Prostate gland (tissue), 2 donors: Measurements from ENCODE around the gene KCNMB1. TPM values are rescaled to one million over a fixed set of nuclear protein-coding genes. Genes with fewer than 3 reads are reported as not detected.

Experiments
- DNase-seq: peaks from one replicate; pipeline ENCODE4 v3.0.0-alpha.2; 2019; ENCODE audit warnings: low spot score
- H3K27ac ChIP-seq, 2 donors: fragments of 200-600 bp; sonication (generic); 2 replicates each; pipeline ENCODE4 v1.5.1; 2017 to 2019
- H3K27me3 ChIP-seq: fragments of 200-600 bp; sonication (generic); replicated peaks from 2 replicates; pipeline ENCODE4 v1.5.1; 2019; ENCODE audit not compliant: insufficient read depth
- H3K36me3 ChIP-seq, 2 donors: fragments of 200-600 bp; sonication (generic); 1 replicate in 1 of 2; 2 replicates in 1 of 2; pipeline versions ENCODE4 v1.5.1 to v1.8.1; 2017 to 2019
- H3K4me1 ChIP-seq: fragments of 200-600 bp; sonication (generic); replicated peaks from 2 replicates; pipeline ENCODE4 v1.5.1; 2019
- H3K4me3 ChIP-seq, 2 donors: fragments of 200-600 bp; sonication (generic); 2 replicates each; pipeline ENCODE4 v1.5.1; 2017 to 2019
- H3K9me3 ChIP-seq: fragments of 200-600 bp; sonication (generic); 2 replicates; pipeline ENCODE4 v1.5.1; 2017
- POLR2A ChIP-seq: fragments of 450-650 bp; IDR thresholded peaks from one replicate; pipeline ENCODE4 v1.6.1; 2016; ENCODE audit warnings: antibody characterized with exemption, mild to moderate bottlenecking
- POLR2AphosphoS5 ChIP-seq: sonication (generic); formaldehyde crosslinking; IDR thresholded peaks from one replicate; pipeline ENCODE4 v1.6.1; 2017; ENCODE audit warnings: antibody characterized with exemption
- WGBS: methylation state at CpG from one replicate; pipeline ENCODE4 v1.1.5; 2018; 5-methylcytosine and 5-hydroxymethylcytosine counted together
- intact Hi-C: fragments of 100-400 bp; cut with DNase I; formaldehyde crosslinking; loops from one replicate; pipeline ENCODE4 v1.14.2; 2022
- total RNA-seq, 2 donors: library from RNA; depleted of rRNA; stranded (reverse); fragments of >200 nt; gene quantifications; one replicate each; pipeline ENCODE4 v1.1.0, GENCODE V29; 2016
- TF ChIP-seq, protein P1 (sequence below), 4 experiments: fragments of 200-600 bp in 2 of 4; fragments of 450-650 bp in 2 of 4; sonication (generic) in 2 of 4; IDR thresholded peaks; 1 replicate in 3 of 4; 2 replicates in 1 of 4; pipeline ENCODE4 v1.5.1; 2016 to 2019; ENCODE audit warnings: antibody characterized with exemption in 4 of 4, mild to moderate bottlenecking in 2 of 4, moderate library complexity in 2 of 4

KCNMB1 gene
- total RNA-seq, 2 donors from 2014 or later, result 5.9 to 9.1 TPM

DNA sequence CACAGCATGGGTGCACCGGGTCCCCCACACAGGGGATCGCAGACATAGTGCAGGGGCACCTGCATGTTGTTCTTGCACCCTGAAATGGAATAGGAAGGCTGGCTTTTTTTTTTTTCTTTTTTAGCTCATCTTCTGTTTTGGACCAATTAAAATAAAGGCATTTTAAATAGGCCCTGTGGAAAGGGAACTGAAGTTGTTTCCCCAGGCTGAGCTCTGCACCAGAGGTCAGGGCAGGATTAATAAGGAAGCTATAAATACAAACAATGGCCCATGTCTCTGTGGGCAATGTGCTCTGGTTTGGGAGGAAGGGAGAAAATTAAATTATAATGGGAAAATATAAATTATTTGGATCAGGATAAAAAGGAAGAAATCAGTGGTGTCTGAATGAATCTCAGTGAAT is 21.2 kb upstream of the KCNMB1 start:
- no peak for DNase-seq
- Histone ChIP-seq H3K4me3 (no peak overlapping the region), H3K27me3 (no peaks in the 10 kb centered on the region), H3K36me3 (no peaks in the 10 kb centered on the region), H3K27ac (no peak overlapping the region), H3K9me3 (no peaks in the 10 kb centered on the region), H3K4me1 (no peaks in the 10 kb centered on the region)
- TF ChIP-seq POLR2A (no peak), POLR2AphosphoS5 (no peak)
- TF ChIP-seq, protein P1, sequence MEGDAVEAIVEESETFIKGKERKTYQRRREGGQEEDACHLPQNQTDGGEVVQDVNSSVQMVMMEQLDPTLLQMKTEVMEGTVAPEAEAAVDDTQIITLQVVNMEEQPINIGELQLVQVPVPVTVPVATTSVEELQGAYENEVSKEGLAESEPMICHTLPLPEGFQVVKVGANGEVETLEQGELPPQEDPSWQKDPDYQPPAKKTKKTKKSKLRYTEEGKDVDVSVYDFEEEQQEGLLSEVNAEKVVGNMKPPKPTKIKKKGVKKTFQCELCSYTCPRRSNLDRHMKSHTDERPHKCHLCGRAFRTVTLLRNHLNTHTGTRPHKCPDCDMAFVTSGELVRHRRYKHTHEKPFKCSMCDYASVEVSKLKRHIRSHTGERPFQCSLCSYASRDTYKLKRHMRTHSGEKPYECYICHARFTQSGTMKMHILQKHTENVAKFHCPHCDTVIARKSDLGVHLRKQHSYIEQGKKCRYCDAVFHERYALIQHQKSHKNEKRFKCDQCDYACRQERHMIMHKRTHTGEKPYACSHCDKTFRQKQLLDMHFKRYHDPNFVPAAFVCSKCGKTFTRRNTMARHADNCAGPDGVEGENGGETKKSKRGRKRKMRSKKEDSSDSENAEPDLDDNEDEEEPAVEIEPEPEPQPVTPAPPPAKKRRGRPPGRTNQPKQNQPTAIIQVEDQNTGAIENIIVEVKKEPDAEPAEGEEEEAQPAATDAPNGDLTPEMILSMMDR (IDR thresholded peaks at IDR 0.05), result no peak
- intact Hi-C loops, result no loop called here
- WGBS, result 94% methylated on average over 2 of the region's 2 CpGs

DNA sequence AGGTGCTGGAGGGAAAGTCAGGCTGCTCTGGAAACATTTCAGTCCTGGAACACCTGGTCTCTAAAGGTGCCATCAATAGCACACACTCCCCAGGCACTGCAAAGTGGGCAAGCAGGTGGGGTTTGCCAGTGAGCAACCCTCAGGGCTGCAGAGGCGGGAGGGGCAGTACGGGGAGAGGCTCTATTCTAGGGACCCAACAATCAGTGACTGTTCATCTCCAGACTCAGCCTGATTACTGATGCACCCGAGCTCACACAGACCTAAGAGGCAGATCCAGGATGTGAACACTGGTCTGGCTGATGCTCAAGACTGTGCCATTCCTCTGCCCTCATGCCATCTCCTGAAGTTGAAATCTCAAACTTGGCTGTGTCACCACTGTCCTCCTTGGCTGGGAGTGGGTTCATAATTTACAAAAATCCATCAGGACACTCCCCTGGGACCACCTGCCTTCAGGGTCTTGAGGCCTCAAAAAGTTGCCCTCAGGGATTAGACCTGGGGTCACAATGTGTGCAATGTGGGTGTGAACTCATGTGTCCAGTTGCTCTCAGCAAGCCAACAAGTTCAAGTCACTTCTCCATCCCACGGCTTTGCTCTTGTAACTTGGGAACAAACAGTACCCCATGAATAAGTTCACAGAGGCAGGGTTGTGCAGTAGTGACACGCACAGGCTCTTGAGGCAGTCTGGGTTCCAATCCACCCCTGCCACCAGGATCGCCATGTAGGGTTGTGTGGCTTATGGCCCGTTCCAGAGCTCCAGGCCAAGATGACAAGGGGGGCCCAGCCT is 19.9 kb upstream of the KCNMB1 start:
- intact Hi-C loops, result no loop called here
- 61% methylated on average over 7 of the region's 7 CpGs for WGBS
- no peaks in the 10 kb centered on the region for H3K4me1 ChIP-seq
- no peaks in the 10 kb centered on the region for H3K36me3 ChIP-seq
- H3K9me3 ChIP-seq, result no peaks in the 10 kb centered on the region
- H3K4me3 ChIP-seq, result no peak overlapping the region
- no peak overlapping the region for H3K27ac ChIP-seq
- TF ChIP-seq POLR2AphosphoS5, result no peak
- TF ChIP-seq, protein P1 (IDR thresholded peaks at IDR 0.05), result no peak
- TF ChIP-seq POLR2A, result no peak
- no peaks in the 10 kb centered on the region for H3K27me3 ChIP-seq
- DNase-seq, result no peak

DNA sequence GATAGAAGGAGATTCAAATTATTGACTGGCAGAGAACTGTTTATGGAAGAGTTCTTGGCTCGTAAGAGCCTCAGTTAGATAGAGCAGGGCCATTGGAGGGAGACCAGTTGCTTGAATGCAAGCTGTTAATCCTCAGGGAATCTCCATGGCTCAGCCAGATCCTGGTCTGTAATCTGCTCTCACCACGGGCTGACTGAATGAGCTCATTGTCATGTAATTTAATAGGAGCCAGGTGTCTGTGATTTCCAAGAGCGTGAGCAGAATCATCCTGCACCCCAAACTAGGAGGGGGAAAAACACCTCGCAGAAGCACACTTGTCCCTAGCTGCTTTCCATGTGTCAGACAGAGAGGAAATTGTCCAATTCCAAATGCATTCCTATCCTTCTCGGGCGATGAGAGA is 19.1 kb upstream of the KCNMB1 start:
- no peaks in the 10 kb centered on the region for H3K9me3 ChIP-seq
- no peak for DNase-seq
- TF ChIP-seq POLR2AphosphoS5, result no peak
- H3K36me3 ChIP-seq, result no peaks in the 10 kb centered on the region
- intact Hi-C loops, result no loop called here
- H3K27ac ChIP-seq, result no peak overlapping the region
- H3K27me3 ChIP-seq, result no peaks in the 10 kb centered on the region
- H3K4me1 ChIP-seq, result no peaks in the 10 kb centered on the region
- 19% methylated on average over 6 of the region's 6 CpGs for WGBS
- H3K4me3 ChIP-seq, result no peak overlapping the region

DNA sequence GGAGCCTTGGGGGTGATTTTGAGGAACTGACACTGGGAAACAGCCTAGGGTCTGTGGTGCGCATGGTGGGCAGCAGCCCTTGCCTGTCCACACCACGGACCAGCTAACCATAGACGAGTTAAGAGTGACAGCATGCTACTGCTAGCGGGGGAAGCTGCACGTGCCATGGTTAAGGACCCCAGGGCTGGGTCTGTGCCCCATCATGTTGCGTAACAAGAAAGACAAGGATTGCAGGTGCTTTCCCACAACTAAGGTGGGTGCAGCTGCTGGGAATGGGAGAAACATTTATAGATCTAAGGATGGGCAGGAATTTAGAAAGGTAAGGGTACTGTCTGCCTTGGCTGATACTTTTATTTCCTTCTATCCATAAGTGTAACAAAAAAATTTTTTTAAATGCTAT is 17.9 kb upstream of the KCNMB1 start:
- Histone ChIP-seq H3K27ac (no peak overlapping the region), H3K4me3 (no peak overlapping the region), H3K9me3 (no peaks in the 10 kb centered on the region), H3K36me3 (no peaks in the 10 kb centered on the region), H3K4me1 (no peaks in the 10 kb centered on the region), H3K27me3 (no peaks in the 10 kb centered on the region)
- TF ChIP-seq POLR2A (no peak), POLR2AphosphoS5 (no peak)
- TF ChIP-seq, protein P1 (IDR thresholded peaks at IDR 0.05), result no peak
- no peak for DNase-seq
- 73% methylated on average over 6 of the region's 6 CpGs for WGBS
- intact Hi-C loops, result no loop called here

DNA sequence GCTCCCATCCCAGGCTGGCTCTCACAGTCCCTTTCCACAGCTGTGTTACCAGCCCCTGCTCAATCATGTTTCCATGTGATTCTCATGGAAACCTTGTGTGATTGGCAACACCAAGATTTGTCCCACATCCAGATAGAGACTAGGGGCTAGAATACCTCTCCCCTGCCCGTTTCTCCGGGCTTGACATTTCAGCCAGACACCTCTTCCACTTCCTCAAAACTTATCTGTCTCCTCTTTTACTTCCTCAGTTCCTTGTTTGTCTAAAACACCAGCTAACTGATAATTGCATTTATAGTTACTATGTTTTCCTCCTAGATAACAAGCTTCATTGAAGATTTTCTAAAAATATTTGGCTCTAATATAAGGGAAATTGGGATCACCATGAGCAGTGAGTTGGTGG is 16.6 kb upstream of the KCNMB1 start:
- Histone ChIP-seq H3K27me3 (no peaks in the 10 kb centered on the region), H3K36me3 (no peaks in the 10 kb centered on the region), H3K4me1 (no peaks in the 10 kb centered on the region), H3K4me3 (no peak overlapping the region), H3K27ac (no peak overlapping the region), H3K9me3 (no peaks in the 10 kb centered on the region)
- no peak for DNase-seq
- intact Hi-C loops, result no loop called here
- 62% methylated on average over 2 of the region's 2 CpGs for WGBS
- TF ChIP-seq POLR2A, result no peak
- TF ChIP-seq, protein P1 (IDR thresholded peaks at IDR 0.05), result no peak
- no peak for TF ChIP-seq POLR2AphosphoS5
